ENCODE data around the gene C3orf38. TPM values are rescaled to one million over a fixed set of nuclear protein-coding genes. Genes with fewer than 3 reads are reported as not detected.

C3orf38 gene
- total and polyA plus RNA-seq, 2 experiments from 2014 or later, result 22.2 to 30.5 TPM

DNA sequence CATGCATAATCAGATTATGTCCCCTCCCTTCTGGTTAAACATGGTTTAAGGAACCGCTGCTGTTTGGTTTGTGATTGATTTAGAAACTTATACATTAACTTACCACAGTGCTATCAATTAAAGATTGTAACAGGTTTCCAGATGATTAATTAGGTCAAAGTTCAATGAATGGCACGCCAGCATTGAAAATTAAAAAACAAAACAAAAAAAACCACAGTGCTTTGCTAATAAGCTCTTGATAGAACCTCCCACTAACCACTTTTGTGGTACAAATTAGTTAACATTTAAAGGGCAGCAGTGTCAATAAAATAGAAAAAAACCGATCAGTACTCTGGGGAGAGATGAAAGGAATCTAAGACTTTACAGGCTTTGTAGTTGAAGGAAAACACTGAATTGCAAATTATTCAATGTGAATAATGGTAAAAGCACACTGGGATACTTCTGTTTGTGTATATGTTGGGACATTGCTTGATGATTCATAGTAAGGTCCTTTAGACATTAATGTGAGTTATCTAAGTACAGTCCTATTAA is 7.6 kb upstream of the C3orf38 start:
- Mint-ChIP-seq H3K4me1 (peaks cover 12% of the 10 kb centered on the region), H3K27me3 (ENCODE audit: insufficient read depth, low read depth, poor library complexity) (no peaks in the 10 kb centered on the region), H3K27ac (no peak overlapping the region)

More for the DNA sequence above, 7.6 kb upstream of the C3orf38 start:
- Histone ChIP-seq H3K79me2 (replicated peaks; ENCODE audit: insufficient read depth) (peaks cover 20% of the 10 kb centered on the region), H3K4me1 (ENCODE audit: insufficient read depth) (peaks cover 12% of the 10 kb centered on the region; the same call in 1 of the 2 replicates), H3K4me2 (no peak overlapping the region), H3F3A (replicated peaks; ENCODE audit: low read depth) (no peaks in the 10 kb centered on the region), H2AFZ (no peak overlapping the region), H3K9me2 (ENCODE audit: insufficient read depth) (no peaks in the 10 kb centered on the region), H3K27me3 (ENCODE audit: insufficient read depth) (no peaks in the 10 kb centered on the region), H3K36me3 (ENCODE audit: insufficient read depth) (no peaks in the 10 kb centered on the region), H4K20me1 (replicated peaks; ENCODE audit: insufficient read depth) (no peaks in the 10 kb centered on the region; the same call in 1 of the 2 replicates), H3K4me3 (no peak overlapping the region), H3K27ac (ENCODE audit: low read depth) (no peak overlapping the region)
- no peak for DNase-seq (ENCODE audit: low spot score)
- Mint-ChIP-seq H3K9me3 (no peaks in the 10 kb centered on the region), H3K36me3 (ENCODE audit: low read depth) (peaks cover 22% of the 10 kb centered on the region), H3K4me3 (no peak overlapping the region)
- no peak for ATAC-seq
- TF ChIP-seq STAT1 (IDR thresholded peaks at IDR 0.05; ENCODE audit: unreplicated experiment), result no peak
- TF ChIP-seq POLR2AphosphoS5 (IDR thresholded peaks at IDR 0.05; ENCODE audit: low read depth), result no peak
- TF ChIP-seq ZNF331 (CRISPR knock-in tag; IDR thresholded peaks at IDR 0.05; ENCODE audit: low read depth), result no peak
- TF ChIP-seq, protein P1, sequence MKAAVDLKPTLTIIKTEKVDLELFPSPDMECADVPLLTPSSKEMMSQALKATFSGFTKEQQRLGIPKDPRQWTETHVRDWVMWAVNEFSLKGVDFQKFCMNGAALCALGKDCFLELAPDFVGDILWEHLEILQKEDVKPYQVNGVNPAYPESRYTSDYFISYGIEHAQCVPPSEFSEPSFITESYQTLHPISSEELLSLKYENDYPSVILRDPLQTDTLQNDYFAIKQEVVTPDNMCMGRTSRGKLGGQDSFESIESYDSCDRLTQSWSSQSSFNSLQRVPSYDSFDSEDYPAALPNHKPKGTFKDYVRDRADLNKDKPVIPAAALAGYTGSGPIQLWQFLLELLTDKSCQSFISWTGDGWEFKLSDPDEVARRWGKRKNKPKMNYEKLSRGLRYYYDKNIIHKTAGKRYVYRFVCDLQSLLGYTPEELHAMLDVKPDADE (IDR thresholded peaks at IDR 0.05), result no peak
- TF ChIP-seq CREB1 (CRISPR knock-in tag; IDR thresholded peaks at IDR 0.05; ENCODE audit: low read depth), result no peak
- TF ChIP-seq EZH2phosphoT487 (IDR thresholded peaks at IDR 0.05; ENCODE audit: unreplicated experiment), result no peak
- TF ChIP-seq, protein P2, sequence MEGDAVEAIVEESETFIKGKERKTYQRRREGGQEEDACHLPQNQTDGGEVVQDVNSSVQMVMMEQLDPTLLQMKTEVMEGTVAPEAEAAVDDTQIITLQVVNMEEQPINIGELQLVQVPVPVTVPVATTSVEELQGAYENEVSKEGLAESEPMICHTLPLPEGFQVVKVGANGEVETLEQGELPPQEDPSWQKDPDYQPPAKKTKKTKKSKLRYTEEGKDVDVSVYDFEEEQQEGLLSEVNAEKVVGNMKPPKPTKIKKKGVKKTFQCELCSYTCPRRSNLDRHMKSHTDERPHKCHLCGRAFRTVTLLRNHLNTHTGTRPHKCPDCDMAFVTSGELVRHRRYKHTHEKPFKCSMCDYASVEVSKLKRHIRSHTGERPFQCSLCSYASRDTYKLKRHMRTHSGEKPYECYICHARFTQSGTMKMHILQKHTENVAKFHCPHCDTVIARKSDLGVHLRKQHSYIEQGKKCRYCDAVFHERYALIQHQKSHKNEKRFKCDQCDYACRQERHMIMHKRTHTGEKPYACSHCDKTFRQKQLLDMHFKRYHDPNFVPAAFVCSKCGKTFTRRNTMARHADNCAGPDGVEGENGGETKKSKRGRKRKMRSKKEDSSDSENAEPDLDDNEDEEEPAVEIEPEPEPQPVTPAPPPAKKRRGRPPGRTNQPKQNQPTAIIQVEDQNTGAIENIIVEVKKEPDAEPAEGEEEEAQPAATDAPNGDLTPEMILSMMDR (conservative IDR thresholded peaks at IDR 0.05; ENCODE audit: low read depth in 2 of 2), result no peak
- TF ChIP-seq, protein P3, sequence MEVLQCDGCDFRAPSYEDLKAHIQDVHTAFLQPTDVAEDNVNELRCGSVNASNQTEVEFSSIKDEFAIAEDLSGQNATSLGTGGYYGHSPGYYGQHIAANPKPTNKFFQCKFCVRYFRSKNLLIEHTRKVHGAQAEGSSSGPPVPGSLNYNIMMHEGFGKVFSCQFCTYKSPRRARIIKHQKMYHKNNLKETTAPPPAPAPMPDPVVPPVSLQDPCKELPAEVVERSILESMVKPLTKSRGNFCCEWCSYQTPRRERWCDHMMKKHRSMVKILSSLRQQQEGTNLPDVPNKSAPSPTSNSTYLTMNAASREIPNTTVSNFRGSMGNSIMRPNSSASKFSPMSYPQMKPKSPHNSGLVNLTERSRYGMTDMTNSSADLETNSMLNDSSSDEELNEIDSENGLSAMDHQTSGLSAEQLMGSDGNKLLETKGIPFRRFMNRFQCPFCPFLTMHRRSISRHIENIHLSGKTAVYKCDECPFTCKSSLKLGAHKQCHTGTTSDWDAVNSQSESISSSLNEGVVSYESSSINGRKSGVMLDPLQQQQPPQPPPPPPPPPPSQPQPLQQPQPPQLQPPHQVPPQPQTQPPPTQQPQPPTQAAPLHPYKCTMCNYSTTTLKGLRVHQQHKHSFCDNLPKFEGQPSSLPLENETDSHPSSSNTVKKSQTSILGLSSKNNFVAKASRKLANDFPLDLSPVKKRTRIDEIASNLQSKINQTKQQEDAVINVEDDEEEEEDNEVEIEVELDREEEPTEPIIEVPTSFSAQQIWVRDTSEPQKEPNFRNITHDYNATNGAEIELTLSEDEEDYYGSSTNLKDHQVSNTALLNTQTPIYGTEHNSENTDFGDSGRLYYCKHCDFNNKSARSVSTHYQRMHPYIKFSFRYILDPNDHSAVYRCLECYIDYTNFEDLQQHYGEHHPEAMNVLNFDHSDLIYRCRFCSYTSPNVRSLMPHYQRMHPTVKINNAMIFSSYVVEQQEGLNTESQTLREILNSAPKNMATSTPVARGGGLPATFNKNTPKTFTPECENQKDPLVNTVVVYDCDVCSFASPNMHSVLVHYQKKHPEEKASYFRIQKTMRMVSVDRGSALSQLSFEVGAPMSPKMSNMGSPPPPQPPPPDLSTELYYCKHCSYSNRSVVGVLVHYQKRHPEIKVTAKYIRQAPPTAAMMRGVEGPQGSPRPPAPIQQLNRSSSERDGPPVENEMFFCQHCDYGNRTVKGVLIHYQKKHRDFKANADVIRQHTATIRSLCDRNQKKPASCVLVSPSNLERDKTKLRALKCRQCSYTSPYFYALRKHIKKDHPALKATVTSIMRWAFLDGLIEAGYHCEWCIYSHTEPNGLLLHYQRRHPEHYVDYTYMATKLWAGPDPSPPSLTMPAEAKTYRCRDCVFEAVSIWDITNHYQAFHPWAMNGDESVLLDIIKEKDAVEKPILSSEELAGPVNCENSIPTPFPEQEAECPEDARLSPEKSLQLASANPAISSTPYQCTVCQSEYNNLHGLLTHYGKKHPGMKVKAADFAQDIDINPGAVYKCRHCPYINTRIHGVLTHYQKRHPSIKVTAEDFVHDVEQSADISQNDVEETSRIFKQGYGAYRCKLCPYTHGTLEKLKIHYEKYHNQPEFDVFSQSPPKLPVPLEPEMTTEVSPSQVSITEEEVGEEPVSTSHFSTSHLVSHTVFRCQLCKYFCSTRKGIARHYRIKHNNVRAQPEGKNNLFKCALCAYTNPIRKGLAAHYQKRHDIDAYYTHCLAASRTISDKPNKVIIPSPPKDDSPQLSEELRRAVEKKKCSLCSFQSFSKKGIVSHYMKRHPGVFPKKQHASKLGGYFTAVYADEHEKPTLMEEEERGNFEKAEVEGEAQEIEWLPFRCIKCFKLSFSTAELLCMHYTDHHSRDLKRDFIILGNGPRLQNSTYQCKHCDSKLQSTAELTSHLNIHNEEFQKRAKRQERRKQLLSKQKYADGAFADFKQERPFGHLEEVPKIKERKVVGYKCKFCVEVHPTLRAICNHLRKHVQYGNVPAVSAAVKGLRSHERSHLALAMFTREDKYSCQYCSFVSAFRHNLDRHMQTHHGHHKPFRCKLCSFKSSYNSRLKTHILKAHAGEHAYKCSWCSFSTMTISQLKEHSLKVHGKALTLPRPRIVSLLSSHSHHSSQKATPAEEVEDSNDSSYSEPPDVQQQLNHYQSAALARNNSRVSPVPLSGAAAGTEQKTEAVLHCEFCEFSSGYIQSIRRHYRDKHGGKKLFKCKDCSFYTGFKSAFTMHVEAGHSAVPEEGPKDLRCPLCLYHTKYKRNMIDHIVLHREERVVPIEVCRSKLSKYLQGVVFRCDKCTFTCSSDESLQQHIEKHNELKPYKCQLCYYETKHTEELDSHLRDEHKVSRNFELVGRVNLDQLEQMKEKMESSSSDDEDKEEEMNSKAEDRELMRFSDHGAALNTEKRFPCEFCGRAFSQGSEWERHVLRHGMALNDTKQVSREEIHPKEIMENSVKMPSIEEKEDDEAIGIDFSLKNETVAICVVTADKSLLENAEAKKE (CRISPR knock-in tag; IDR thresholded peaks at IDR 0.05), result no peak
- TF ChIP-seq NANOG (IDR thresholded peaks at IDR 0.05; ENCODE audit: borderline replicate concordance), result no peak

Measured in GM23338 (cell line).